NK-92 treated with Interleukin-12 subunit alpha and Interleukin-12 subunit beta, amount 100 ng/mL, for 24 hours (cell line): ENCODE measurements around the gene TNS3.
"Not testable (repeated sequence)": the region's sequence is repeated elsewhere in the genome, so short reads cannot be mapped to it uniquely, and the experiment has no call there.

Source experiments
- DNase-seq: peaks from one replicate; lab custom pipeline; 2025; lab: John Stamatoyannopoulos, UW

The TNS3 gene

GRCh38 chr7:47581804-47582763, at the start of gene TNS3:
TSS of gene TNS3 (minus strand) at chr7:47582111. CDS start at chr7:47439636, 142,475 bp downstream.
- DNase-seq: no peak

GRCh38 chr7:47631711-47632110, 49.8 kb upstream of the TNS3 start:
- DNase-seq: no peak

GRCh38 chr7:47627580-47628283, 45.8 kb upstream of the TNS3 start:
- DNase-seq: no peak

- no peak for DNase-seq
These were observed 44.2 kb upstream of the TNS3 start for GRCh38 chr7:47625861-47626715.

- no peak for DNase-seq
These were observed 42.8 kb upstream of the TNS3 start for GRCh38 chr7:47624689-47625088.

GRCh38 chr7:47622946-47623640, 41.2 kb upstream of the TNS3 start:
- DNase-seq: no peak

GRCh38 chr7:47622586-47622945, 40.7 kb upstream of the TNS3 start:
- DNase-seq: no peak

- DNase-seq: no peak
These were observed 40.2 kb upstream of the TNS3 start for GRCh38 chr7:47621979-47622561.

GRCh38 chr7:47621347-47621746, 39.4 kb upstream of the TNS3 start:
- no peak for DNase-seq

- no peak for DNase-seq
These were observed 37.9 kb upstream of the TNS3 start for GRCh38 chr7:47619806-47620205.

- no peak for DNase-seq
These were observed 35.2 kb upstream of the TNS3 start for GRCh38 chr7:47617131-47617530.

GRCh38 chr7:47614450-47614849, 32.5 kb upstream of the TNS3 start:
- DNase-seq: no peak

- DNase-seq: no peak
These were observed 29.2 kb upstream of the TNS3 start for GRCh38 chr7:47611045-47611511.

GRCh38 chr7:47610506-47611044, 28.7 kb upstream of the TNS3 start:
- no peak for DNase-seq

GRCh38 chr7:47609803-47610452, 28.0 kb upstream of the TNS3 start:
- no peak for DNase-seq

- not testable (repeated sequence) for DNase-seq
These were observed 24.7 kb upstream of the TNS3 start for GRCh38 chr7:47606593-47607046.

- DNase-seq: no peak
These were observed 24.1 kb upstream of the TNS3 start for GRCh38 chr7:47605816-47606575.

- DNase-seq: no peak
These were observed 22.6 kb upstream of the TNS3 start for GRCh38 chr7:47604496-47604890.

GRCh38 chr7:47603514-47604255, 21.8 kb upstream of the TNS3 start:
- DNase-seq: not testable (repeated sequence)
